ENCODE results near the gene TEAD2.
A peak's percentile ranks its signal among the peaks of the same experiment; 100 is the strongest.
"Not testable (repeated sequence)": the region's sequence is repeated elsewhere in the genome, so short reads cannot be mapped to it uniquely, and the experiment has no call there.

TEAD2 gene

DNA sequence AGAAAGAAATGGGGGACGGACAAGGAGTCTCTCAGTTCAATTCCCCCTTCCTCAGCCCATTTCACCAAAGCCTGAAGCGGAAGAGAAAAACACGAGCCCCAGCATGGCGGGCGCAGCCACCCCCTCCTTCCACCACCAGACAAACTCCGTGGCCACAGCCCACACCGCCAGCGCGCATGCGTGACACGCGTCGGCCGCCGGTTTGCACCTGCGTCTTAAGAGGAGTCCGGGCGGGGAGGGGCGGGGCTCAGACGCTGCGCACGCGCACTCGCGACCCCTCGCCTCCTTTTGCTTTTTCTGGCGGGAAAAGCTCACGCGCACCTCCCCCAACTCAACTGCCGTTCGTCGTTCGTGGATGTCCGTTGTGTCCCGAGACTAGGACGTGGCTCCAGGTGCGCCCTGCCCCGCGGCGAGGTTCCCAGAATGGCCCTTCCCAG is 25.7 kb upstream of the TEAD2 start, which contains the start of gene KASH5:
Gene KASH5, plus strand, starts transcription at position 314 of the 437 bp plus-strand sequence. CDS start 2,635 bp downstream, outside the sequence.
- DNase-seq (ENCODE audit: low read depth in 3 of 3) = peak; percentile 57 to 88 (median 78)

DNA sequence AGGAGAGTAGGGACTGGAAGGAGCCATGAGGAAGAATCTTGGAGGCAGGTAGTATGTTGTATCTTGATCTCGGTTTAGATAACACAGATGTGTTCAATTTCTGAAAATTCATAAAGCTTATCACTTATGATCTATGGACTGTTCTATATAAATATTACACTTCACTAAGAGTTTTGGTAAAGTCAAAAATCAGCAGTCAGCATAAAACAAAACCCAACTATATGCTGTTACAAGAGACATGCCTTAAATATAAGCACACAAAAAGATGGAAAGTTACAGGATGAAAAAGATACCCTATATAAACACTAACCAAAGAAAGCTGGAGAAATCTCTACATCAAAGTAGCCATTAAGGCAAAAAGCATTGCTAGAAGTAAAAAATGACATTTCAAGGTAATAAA is 21.4 kb upstream of the TEAD2 start:
- no peak for DNase-seq (ENCODE audit: low read depth in 3 of 3)

DNA sequence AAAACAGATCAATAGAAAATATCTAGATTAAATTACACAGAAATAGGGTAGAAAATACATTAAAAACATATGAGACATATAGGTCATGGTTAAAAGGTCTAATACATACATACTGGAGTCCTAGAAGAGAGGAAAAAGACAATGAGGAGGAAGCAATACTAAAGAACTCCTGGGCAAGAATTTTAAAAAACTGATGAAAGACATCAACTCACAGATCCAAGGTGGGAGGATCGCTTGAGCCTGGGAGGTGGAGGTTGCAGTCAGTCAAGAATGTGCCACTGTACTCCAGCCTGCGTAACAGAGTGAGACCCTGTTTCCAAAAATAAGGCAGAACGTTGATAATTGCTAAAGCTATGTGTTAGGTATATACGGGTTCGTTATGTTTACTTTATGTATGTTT is 20.4 kb upstream of the TEAD2 start:
- no peak for DNase-seq (ENCODE audit: low read depth in 3 of 3)

DNA sequence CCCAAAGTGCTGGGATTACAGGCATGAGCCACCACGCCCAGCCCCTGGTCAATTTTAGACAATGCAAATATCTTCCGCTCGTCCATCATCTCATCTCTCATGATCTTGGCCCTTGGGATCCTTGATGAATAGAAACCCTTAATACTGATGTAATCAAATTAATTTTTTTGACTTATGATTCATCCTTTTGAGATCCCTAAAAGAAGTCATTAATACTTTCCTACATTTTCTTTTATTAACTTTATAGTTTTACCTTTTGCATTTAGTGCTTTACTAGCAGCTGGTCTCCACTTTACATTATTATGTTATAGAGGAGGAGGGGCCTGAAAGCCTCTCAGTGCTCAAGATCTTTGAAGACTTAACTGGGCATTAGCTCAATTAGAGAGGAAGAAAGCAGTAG is 18.2 kb upstream of the TEAD2 start:
- DNase-seq (ENCODE audit: low read depth in 3 of 3) = no peak

DNA sequence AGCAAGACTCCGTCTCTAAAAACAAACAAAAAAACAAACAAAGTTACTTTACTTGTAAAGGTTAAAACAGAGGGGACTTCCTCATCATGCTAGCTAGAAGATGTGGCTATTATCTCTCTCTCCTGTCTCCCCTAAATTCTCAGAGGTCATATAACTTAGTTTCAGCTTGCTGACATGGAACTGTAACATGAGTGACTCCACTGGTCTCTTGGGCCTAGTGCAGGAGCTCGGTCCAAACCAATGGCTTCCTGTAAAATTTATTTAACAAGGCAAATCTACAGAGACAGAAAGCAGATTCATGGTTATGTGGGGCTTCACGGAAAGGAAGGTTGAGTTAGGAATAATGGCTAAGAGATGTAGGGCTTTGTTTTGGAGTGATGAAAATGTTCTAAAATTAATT is 16.3 kb upstream of the TEAD2 start:
- DNase-seq (ENCODE audit: low read depth in 3 of 3) = no peak

DNA sequence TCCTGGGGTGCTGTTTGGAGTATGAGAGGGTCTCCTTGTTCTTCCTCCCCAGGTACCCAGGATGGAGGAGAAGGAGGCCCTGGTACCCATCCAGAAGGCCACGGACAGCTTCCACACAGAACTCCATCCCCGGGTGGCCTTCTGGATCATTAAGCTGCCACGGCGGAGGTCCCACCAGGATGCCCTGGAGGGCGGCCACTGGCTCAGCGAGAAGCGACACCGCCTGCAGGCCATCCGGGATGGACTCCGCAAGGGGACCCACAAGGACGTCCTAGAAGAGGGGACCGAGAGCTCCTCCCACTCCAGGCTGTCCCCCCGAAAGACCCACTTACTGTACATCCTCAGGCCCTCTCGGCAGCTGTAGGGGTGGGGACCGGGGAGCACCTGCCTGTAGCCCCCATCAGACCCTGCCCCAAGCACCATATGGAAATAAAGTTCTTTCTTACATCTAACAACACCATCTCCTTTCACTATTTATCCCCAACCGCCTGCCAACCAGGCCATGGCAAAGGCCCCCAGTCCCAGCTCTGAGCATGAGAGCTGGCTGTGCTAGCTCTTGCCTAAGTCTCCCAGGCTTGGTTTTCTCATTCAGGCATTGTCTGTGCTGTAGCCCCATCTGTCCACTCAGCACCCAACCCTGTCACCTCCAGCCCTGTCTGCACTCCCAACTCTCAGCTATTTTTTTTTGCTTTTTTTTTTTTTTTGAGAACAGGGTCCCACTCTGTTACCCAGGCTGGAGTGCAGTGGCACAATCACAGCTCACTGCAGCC is 12.6 kb upstream of the TEAD2 start:
- DNase-seq (ENCODE audit: low read depth in 3 of 3) = no peak

DNA sequence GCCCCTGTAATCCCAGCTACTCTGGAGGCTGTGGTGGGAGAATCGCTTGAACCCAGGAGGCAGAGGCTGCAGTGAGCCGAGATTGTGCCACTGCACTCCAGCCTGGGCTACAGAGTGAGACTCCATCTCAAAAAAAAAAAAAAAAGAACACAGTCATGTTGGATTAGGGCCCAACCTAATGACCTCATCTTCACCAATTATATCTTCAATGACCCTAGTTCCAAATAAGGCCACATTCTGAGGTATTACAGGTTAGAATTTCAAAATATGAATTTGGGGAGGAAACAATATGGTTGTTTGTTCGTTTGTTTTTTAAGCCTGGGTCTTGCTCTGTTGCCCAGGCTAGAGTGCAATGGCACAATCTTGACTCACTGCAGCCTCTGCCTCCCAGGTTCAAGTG is 11.0 kb upstream of the TEAD2 start:
- DNase-seq (ENCODE audit: low read depth in 3 of 3) = not testable (repeated sequence)

DNA sequence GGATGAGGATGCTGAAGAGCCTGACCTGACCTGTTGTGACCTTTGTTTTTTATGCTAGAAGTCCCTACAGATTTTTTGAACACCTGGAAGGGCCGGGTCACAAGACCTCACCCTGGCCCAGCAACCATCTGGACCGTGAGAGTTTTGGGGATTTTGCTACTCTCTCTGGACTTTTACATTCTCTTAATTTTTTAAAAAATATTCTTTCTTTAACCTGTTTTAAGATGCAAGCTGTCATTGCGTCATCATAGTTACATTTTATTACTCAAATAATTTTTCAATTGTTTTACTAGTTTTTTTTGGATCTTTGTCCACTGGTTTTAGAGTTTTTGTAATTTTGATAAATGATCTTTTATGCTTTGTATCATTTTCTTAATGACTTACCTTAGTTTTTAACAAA is 9.0 kb upstream of the TEAD2 start:
- no peak for DNase-seq (ENCODE audit: low read depth in 3 of 3)

DNA sequence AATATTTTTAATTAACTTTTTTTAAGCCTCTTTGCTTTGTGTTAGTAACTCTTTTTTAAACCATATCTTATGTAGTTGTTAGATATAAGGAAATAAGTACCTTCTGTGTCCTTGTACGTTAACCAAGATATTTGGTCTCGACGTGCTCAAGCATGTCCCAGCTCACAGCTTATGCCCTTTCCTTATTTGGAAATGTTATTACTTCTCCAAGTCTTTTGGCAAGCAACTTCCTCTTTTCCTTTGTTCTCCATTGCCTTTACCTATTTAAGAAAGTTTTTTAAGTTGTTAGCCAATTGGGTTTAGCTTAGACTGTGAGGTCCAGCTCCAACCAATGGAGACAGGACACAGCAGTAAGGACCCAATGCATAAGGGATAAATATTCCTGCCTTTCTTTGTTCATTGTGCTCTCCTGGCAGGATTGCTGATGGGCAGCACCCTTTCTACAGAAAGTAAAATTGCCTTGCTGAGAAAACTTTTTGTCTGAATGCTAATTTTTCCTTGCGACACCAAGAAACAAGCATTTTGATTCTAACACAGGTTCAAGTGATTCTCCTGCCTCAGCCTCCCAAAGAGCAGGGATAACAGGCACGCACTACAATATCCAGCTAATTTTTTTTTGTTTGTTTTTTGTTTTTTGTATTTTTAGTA is 6.6 kb upstream of the TEAD2 start:
- DNase-seq (ENCODE audit: low read depth in 3 of 3) = no peak

DNA sequence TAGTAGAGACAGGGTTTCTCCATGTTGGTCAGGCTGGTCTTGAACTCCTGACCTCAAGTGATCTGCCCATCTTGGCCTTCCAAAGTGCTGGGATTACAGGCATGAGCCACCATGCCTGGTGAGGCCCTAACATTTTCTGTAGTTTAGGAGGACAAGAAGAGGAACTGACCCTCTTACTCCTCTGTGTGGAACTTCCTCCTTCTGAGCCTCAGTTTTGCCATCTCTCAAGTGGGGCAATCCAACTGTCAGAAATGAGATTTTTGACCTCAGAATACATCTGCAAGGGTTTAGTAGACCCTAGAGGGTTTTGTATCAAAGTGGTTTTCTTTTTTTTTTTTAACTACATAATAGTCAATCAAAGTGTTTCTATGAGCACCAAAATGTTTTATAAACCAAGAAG is 3.9 kb upstream of the TEAD2 start:
- no peak for DNase-seq (ENCODE audit: low read depth in 3 of 3)

DNA sequence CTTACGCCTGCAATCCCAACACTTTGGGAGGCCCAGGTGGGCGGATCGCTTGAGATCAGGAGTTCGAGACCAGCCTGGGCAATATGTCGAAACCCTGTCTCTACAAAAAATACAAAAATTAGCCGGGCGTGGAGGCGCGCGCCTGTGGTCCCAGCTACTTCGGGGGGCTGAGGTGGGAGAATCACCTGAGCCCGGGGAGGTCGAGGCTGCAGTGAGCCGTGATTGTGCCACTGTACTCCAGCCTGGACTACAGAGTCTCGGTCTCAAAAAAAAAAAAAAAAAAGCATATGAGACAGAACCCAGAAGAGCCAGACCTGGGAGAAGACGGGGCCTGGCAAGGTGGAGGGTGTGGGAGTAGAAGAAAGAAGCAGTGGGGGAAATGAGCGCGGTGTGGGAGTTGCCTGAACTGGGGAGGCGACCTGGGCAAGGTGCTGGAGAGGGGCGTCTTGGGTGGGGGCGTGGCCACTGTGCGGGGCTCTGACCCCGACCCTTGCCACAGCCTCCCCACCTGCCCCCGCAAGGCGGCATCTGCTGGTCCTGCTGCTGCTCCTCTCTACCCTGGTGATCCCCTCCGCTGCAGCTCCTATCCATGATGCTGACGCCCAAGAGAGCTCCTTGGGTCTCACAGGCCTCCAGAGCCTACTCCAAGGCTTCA is 2.0 kb upstream of the TEAD2 start:
- DNase-seq (ENCODE audit: low read depth in 3 of 3) = no peak

DNA sequence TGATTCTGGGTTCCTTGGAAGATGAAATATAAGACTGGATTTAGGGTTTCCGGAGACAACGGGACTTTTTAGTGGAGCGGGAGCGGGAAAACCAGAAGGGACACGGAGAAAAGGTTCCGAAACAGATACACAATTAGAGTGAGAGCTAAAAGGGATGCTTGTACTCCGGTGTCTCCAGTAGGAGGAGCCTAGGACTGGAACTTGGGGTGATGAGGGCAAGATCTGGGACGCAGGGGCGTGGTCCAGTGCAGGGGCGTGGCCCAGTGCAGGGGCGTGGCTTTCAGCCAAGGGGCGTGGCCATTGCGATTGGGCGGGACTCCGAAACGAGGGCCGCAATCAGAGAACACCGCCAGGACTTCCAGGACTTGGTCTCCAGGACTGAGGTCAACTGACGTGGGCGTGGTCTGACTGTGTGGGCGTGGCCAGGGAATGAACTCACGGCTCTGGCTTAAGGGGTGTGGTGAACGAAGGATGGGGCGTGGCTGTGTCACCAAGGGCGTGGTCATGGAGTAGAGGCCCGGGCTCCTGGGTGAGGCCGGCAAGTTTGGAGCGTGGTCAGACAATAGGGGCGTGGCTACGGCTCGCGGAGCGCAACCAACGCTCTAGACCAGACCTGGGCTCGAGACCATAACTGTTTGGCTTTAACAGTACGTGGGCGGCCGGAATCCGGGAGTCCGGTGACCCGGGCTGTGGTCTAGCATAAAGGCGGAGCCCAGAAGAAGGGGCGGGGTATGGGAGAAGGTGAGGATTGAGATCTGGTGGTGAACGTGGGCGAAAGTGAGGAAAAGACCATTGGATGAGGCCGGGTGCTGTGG is 1.3 kb upstream of the TEAD2 start, which contains the start of gene DKKL1:
Gene DKKL1, plus strand, starts transcription at position 610 of the 815 bp plus-strand sequence. Its CDS starts 122 bp downstream, at position 732.
- peak; percentile 71 to 85 (median 82) for DNase-seq (ENCODE audit: low read depth in 3 of 3)

DNA sequence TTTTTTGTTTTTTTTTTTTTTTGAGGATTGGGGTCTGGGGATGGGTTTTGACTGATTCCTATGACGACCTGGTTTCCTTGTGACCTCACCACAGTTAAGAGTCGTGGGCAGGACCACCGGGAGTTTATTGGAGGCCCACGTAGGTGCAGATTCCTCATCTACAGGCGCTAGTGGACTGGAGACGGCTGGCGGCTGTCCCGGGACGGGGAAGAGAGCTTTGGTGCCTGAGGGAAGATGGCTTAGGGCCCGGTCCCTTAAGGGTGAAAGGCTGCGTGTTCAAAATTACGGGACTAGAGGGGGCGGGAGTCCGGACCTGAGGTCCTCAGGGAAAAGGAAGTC is 682 bp upstream of the TEAD2 start:
- DNase-seq (ENCODE audit: low read depth in 3 of 3) = no peak

DNA sequence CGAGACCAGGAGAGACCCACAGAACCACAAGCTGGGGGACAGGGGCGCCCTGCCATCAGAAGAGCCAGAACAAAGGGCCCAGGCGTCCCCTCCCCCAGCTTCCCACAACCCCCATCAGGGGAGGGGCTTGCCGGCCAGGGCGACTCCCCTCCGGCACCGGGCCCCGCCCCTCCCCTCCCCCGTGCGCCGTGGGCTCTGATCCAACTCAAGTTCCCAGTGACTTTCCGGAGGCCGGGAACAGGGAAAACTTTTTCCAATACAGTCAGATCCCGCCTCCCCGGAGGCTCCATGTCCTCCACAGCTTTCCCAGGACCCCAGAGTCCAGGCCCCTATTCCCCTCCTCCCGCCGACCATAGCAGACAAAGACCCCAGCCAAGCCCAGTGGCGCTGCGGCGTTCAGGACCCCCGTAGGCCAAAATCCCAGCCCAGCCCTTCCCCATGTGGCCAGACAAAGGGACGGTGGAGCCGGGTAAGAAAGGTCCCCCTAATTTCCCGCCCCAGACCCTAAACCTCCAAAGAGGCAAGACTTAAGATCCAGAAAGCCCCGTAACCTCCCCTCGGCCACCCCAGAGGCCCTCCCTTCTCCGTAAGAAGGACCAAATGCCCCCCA is 673 bp downstream of the TEAD2 start:
- peak in 1 of 3 donors; percentile 13 for DNase-seq (ENCODE audit: low read depth in 3 of 3)

DNA sequence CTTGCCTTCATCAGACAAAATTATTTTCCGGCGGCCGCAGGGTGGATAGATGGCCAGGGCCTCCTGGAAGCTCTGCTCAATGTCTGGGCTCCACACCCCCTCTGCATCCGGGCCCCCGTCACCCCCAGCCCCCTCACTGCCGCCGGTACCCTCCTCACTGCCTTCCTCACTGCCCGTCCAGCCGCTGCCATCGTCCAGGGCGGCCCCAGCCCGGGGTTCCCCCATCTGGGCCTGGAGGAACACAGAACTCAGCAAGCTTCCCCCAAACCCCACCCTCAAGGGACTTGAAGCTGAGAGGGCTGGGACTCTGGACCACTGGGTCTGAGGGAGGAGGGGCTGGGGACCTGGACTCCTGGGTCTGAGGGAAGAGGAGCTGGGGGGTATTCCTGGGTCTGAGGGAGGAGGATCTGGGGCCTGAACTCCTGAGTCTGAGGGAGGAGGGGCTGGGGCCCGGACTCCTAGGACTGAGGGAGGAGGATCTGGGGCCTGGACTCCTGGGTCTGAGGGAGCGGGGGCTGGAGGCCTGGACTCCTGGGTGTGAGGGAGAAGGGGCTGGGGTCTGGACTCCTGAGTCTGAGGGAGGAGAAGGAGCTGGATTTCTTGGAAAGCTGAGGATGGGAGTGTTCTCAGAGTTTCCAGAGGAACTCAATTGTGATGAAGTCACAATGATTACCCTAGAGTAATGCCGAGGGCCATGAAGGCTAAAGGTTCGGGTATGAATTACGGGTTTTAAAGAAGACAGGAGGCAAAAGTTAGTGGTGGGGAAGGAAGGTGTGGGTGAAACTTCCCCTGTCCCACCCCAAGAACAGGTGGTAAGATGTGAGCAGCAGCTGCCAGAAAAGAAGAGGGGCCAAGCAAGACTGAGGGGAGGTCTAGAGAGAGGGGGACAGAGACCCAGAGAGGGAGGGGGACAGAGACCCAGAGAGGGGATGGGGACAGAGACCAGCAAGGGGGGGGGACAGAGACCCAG is 2.1 kb downstream of the TEAD2 start:
- DNase-seq (ENCODE audit: low read depth in 3 of 3) = no peak

DNA sequence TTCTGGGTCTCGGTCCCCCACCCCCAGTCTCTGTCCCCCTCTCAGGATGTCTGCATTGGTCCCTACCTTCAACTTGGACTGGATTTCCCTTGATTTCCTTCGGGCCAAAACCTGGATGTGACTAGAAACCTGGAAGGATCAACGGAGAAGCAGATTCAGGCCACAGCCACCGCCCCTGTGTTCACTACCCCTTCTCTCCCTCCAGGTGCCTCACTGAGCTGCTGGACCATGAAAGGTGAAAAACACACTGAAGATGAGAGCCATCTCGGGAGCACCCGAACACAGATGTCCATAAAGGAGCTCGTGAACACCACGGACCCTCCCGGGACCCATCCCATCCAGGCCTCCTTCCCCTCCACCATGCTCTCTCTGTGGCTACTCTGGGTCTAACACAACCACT is 5.0 kb downstream of the TEAD2 start:
- DNase-seq (ENCODE audit: low read depth in 3 of 3) = no peak

DNA sequence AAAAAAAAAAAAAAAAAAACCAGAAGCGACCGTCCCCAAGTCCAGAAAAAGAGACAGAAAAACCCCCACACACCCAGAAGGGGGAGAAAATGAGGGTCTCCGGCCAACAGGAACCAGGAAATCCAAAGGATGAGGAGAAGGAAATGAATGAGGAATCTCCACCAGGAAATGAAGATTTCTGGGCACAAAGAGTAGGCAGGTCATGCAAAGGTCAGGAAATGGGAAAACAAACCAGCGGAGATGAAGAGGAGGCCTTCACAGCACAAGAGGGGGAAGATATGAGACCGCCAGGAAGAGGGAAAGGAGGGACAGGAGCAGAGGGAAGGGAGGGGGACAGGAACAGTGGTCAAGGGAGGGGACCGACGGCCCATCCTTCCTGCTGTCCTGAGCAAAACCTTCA is 5.8 kb downstream of the TEAD2 start:
- no peak for DNase-seq (ENCODE audit: low read depth in 3 of 3)

DNA sequence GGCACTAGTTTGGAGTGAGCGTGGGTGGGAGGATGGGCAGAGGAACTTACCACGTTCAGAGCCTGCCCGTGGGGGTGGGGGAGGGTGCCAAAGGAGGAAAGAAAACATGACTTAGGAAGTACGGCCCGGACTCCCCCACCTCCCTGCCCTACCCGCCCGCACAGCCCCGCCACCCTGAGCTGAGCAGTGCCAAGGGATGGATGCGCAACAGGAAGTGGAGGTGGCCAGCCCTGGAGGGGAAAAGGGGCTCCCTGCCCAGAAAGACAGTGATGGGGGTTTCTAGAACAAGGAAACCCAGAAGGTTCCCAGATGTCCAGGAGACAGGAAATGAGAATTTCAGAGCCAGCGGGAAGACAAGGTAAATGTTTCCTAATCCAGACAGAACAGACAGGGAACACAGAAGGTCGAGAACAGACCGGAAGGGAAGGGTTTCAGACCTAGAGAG is 6.3 kb downstream of the TEAD2 start:
- no peak for DNase-seq (ENCODE audit: low read depth in 3 of 3)

DNA sequence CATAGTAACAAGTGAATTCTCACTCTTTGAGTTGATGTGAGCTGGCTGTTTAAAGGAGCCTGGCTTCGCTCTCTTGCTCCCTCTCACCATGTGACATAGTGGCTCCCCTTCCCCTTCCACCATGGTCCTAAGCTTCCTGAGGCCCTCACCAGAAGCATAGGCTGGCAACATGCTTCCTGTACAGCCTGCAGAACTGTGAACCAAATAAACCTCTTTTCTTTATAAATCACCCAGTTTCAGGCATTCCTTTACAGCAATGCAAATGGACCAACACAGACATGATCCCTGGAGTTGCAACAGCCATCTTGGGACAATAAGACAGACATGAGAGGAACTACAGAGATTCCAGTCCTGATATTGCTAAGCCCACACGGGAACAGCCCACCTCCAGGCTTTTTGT is 12.6 kb downstream of the TEAD2 start:
- no peak for DNase-seq (ENCODE audit: low read depth in 3 of 3)
